Measurements from ENCODE around the gene HLA-DQB2. TPM values are rescaled to one million over a fixed set of nuclear protein-coding genes. Genes with fewer than 3 reads are reported as not detected.
"Not testable (repeated sequence)": the region's sequence is repeated elsewhere in the genome, so short reads cannot be mapped to it uniquely, and the experiment has no call there.

The HLA-DQB2 gene
- total RNA-seq, 1 donor from 2014 or later, result not detected

DNA sequence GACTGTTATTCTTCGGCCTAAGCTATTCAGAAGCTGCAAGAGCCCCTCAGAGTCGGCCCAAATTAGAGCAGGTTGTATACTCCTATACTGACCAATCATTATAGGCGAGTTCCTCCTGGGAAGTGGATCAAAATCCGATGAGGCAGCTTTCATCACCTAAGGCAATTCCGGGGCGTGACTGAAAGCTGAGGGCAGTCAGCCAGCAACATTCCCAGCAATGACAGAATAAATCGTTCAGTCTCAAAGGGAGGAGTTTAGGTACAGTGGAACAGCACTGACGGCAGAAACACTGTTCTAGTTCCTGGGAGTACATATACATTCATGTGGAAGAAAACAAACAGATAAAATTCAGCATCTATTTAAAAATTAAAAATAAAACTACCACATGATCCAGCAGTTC, 10.8 kb downstream of the HLA-DQB2 start:
- no peak overlapping the region for H3K4me3 ChIP-seq (ENCODE audit: low read depth, low read length)
- DNase-seq (ENCODE audit: low read depth), result no peak
- TF ChIP-seq, protein P1, sequence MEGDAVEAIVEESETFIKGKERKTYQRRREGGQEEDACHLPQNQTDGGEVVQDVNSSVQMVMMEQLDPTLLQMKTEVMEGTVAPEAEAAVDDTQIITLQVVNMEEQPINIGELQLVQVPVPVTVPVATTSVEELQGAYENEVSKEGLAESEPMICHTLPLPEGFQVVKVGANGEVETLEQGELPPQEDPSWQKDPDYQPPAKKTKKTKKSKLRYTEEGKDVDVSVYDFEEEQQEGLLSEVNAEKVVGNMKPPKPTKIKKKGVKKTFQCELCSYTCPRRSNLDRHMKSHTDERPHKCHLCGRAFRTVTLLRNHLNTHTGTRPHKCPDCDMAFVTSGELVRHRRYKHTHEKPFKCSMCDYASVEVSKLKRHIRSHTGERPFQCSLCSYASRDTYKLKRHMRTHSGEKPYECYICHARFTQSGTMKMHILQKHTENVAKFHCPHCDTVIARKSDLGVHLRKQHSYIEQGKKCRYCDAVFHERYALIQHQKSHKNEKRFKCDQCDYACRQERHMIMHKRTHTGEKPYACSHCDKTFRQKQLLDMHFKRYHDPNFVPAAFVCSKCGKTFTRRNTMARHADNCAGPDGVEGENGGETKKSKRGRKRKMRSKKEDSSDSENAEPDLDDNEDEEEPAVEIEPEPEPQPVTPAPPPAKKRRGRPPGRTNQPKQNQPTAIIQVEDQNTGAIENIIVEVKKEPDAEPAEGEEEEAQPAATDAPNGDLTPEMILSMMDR (conservative IDR thresholded peaks at IDR 0.05; ENCODE audit: low read depth, low read length), result no peak

GRCh38 chr6:32745649-32746048, 17.7 kb downstream of the HLA-DQB2 start:
- DNase-seq (ENCODE audit: low read depth), result not testable (repeated sequence)

DNA sequence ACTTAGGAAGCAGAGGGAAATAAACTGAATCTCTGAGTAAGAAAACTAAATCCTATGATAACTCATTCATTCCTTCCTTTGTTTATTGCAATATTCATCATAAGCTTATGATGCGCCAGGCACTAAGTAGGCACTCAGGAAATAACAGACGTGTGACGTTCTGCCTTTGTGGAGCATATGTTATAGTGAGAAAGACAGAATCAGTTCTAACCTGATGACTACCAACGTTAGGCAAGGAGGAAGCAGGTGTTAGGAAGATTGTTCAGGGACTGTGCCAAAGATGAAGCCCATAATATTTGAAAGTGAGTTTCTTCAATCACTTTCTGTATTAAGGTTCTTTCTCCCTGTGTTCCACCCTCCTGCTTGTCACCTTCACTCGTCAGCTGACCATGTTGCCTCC, 18.6 kb downstream of the HLA-DQB2 start:
- H3K4me3 ChIP-seq (ENCODE audit: low read depth, low read length), result no peak overlapping the region
- no peak for DNase-seq (ENCODE audit: low read depth)
- TF ChIP-seq, protein P1 (conservative IDR thresholded peaks at IDR 0.05; ENCODE audit: low read depth, low read length), result no peak

More at GRCh38 chr6:32745649-32746048, 17.7 kb downstream of the HLA-DQB2 start:
- not testable (repeated sequence) for H3K4me3 ChIP-seq (ENCODE audit: low read depth, low read length)

- no peak overlapping the region for H3K4me3 ChIP-seq (ENCODE audit: low read depth, low read length)
- no peak for DNase-seq (ENCODE audit: low read depth)
- TF ChIP-seq, protein P1 (conservative IDR thresholded peaks at IDR 0.05; ENCODE audit: low read depth, low read length), result no peak
These were observed 21.0 kb downstream of the HLA-DQB2 start for GRCh38 chr6:32742374-32742773.

GRCh38 chr6:32741031-32741960, 22.0 kb downstream of the HLA-DQB2 start, which contains the start of gene HLA-DQA2:
Gene HLA-DQA2 (plus strand): TSS chr6:32741391. CDS start chr6:32741444, 53 bp downstream.
- no peak for DNase-seq (ENCODE audit: low read depth)
- H3K4me3 ChIP-seq (ENCODE audit: low read depth, low read length), result no peak within 1 kb of the TSS
- TF ChIP-seq, protein P1 (conservative IDR thresholded peaks at IDR 0.05; ENCODE audit: low read depth, low read length), result no peak

GRCh38 chr6:32738126-32738525, 25.2 kb downstream of the HLA-DQB2 start:
- no peak overlapping the region for H3K4me3 ChIP-seq (ENCODE audit: low read depth, low read length)
- no peak for DNase-seq (ENCODE audit: low read depth)
- TF ChIP-seq, protein P1 (conservative IDR thresholded peaks at IDR 0.05; ENCODE audit: low read depth, low read length), result no peak

DNA sequence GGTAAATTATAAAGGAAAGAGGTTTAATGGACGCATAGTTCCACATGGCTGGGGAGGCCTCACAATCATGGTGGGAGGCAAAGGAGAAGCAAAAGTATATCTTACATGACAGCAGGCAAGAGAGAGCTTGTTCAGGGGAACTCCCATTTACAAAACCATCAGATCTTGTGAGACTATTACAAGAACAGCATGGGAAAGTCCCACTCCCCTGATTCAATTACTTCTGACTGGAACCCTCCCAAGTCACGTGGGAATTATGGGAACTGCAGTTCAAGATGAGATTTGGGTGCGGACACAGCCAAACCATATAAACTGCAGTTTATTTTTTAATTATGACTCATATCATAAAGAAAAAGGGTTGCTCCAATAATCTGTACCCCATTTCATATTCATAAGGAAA, 44.5 kb downstream of the HLA-DQB2 start:
- TF ChIP-seq, protein P1 (conservative IDR thresholded peaks at IDR 0.05; ENCODE audit: low read depth, low read length), result no peak
- DNase-seq (ENCODE audit: low read depth), result no peak

More for the DNA sequence above, 44.5 kb downstream of the HLA-DQB2 start:
- H3K4me3 ChIP-seq (ENCODE audit: low read depth, low read length), result no peak overlapping the region

All from epithelial cell of proximal tubule (primary cell).